PC-9 (cell line): ENCODE data around the gene PCDH9.

Source experiments
- EZH2 ChIP-seq: fragments of 200-600 bp; sonication (generic); IDR thresholded peaks from 2 replicates; pipeline ENCODE4 v1.8.0; 2017; ENCODE audit warnings: antibody characterized with exemption, low read depth
- TF ChIP-seq, protein P1 (sequence below): fragments of 200-600 bp; sonication (generic); conservative IDR thresholded peaks from 2 replicates; pipeline ENCODE4 v1.6.1; 2017; ENCODE audit warnings: mixed run types, antibody characterized with exemption, mild to moderate bottlenecking, moderate library complexity

DNA sequence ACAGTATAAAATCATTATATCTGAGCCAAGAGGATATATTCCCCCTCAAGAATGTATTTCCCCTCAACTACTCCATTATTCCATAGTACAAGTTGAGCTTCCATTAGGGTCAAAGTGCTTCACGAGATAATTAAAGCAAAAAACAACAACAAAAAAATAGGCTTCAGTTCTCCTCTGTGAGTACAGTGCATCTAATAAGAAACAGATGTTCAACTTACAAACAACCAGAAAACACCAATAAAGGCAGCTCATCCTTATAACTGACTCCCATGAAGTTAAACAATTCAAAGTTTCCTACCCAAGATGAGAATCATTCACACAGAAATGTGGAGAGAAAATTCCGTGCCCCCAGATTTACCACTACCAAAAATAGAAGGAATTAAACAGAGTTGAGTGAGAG, 854.4 kb downstream of the PCDH9 start:
- TF ChIP-seq, protein P1, sequence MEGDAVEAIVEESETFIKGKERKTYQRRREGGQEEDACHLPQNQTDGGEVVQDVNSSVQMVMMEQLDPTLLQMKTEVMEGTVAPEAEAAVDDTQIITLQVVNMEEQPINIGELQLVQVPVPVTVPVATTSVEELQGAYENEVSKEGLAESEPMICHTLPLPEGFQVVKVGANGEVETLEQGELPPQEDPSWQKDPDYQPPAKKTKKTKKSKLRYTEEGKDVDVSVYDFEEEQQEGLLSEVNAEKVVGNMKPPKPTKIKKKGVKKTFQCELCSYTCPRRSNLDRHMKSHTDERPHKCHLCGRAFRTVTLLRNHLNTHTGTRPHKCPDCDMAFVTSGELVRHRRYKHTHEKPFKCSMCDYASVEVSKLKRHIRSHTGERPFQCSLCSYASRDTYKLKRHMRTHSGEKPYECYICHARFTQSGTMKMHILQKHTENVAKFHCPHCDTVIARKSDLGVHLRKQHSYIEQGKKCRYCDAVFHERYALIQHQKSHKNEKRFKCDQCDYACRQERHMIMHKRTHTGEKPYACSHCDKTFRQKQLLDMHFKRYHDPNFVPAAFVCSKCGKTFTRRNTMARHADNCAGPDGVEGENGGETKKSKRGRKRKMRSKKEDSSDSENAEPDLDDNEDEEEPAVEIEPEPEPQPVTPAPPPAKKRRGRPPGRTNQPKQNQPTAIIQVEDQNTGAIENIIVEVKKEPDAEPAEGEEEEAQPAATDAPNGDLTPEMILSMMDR, result no peak
- no peak for TF ChIP-seq EZH2
